Suprapubic skin (tissue), 4 donors: ENCODE results near the gene RSPRY1. TPM values are rescaled to one million over a fixed set of nuclear protein-coding genes. Genes with fewer than 3 reads are reported as not detected.

ENCODE experiments used
- DNase-seq, 2 donors: peaks; one replicate each; pipeline ENCODE4 v3.0.0-alpha.2; 2019; ENCODE audit warnings: low spot score in 2 of 2
- H3K27ac ChIP-seq: fragments of 200-600 bp; sonication (generic); one replicate; pipeline ENCODE4 v1.5.1; 2019
- H3K27me3 ChIP-seq: fragments of 200-600 bp; sonication (generic); one replicate; pipeline ENCODE4 v1.5.1; 2019
- H3K36me3 ChIP-seq: fragments of 200-600 bp; sonication (generic); one replicate; pipeline ENCODE4 v1.5.1; 2019
- H3K4me1 ChIP-seq: fragments of 200-600 bp; sonication (generic); one replicate; pipeline ENCODE4 v1.5.1; 2019
- H3K4me3 ChIP-seq: fragments of 200-600 bp; sonication (generic); one replicate; pipeline ENCODE4 v1.5.1; 2019; ENCODE audit warnings: mild to moderate bottlenecking
- H3K9me3 ChIP-seq: fragments of 200-600 bp; sonication (generic); one replicate; pipeline ENCODE4 v1.5.1; 2019
- CTCF ChIP-seq, 2 donors: fragments of 200-600 bp in 1 of 2; fragments of 450-650 bp in 1 of 2; sonication (generic) in 1 of 2; IDR thresholded peaks; one replicate each; pipeline ENCODE4 v1.5.1; 2016 to 2019; ENCODE audit warnings: antibody characterized with exemption in 2 of 2, mild to moderate bottlenecking in 1 of 2, moderate library complexity in 1 of 2
- EP300 ChIP-seq: sonication (generic); formaldehyde crosslinking; IDR thresholded peaks from one replicate; pipeline ENCODE4 v1.6.1; 2017; ENCODE audit warnings: antibody characterized with exemption
- POLR2A ChIP-seq, 2 donors: fragments of 450-650 bp; IDR thresholded peaks; one replicate each; pipeline ENCODE4 v1.6.1; 2017; ENCODE audit warnings: antibody characterized with exemption in 2 of 2, mild to moderate bottlenecking in 2 of 2, moderate library complexity in 2 of 2
- POLR2AphosphoS5 ChIP-seq, 3 donors: sonication (generic); formaldehyde crosslinking; IDR thresholded peaks; one replicate each; pipeline ENCODE4 v1.6.1; 2017; ENCODE audit warnings: antibody characterized with exemption in 3 of 3
- WGBS: methylation state at CpG from one replicate; pipeline ENCODE4 v1.1.5; 2018; 5-methylcytosine and 5-hydroxymethylcytosine counted together
- total RNA-seq, 4 donors: library from RNA; depleted of rRNA; stranded (reverse); fragments of >200 nt; gene quantifications; one replicate each; pipeline ENCODE4 v1.1.0, GENCODE V29; 2016

RSPRY1 gene
- total RNA-seq, 4 donors from 2014 or later = 16.3 to 48.3 (median 35.2) TPM

- Histone ChIP-seq H3K9me3 (no peaks in the 10 kb centered on the region), H3K27me3 (no peaks in the 10 kb centered on the region), H3K4me3 (no peak overlapping the region), H3K4me1 (no peaks in the 10 kb centered on the region), H3K36me3 (peaks cover 26% of the 10 kb centered on the region), H3K27ac (no peak overlapping the region)
- DNase-seq = no peak
- WGBS = 92% methylated on average over 7 of the region's 7 CpGs
- TF ChIP-seq CTCF (IDR thresholded peaks at IDR 0.05) (no peak), EP300 (no peak), POLR2AphosphoS5 (IDR thresholded peaks at IDR 0.05) (no peak)
These were observed 16.2 kb downstream of the RSPRY1 start for GRCh38 chr16:57202095-57202886.

- Histone ChIP-seq H3K4me3 (no peak overlapping the region), H3K27me3 (no peaks in the 10 kb centered on the region), H3K36me3 (peaks cover 35% of the 10 kb centered on the region), H3K4me1 (no peaks in the 10 kb centered on the region), H3K9me3 (no peaks in the 10 kb centered on the region), H3K27ac (no peak overlapping the region)
- no peak for TF ChIP-seq EP300
- TF ChIP-seq POLR2AphosphoS5 (IDR thresholded peaks at IDR 0.05) = no peak
- TF ChIP-seq CTCF (IDR thresholded peaks at IDR 0.05) = no peak
- TF ChIP-seq POLR2A (IDR thresholded peaks at IDR 0.05) = no peak
- no peak for DNase-seq
- 47% methylated on average over 1 of the region's 1 CpG for WGBS
These were observed 17.3 kb downstream of the RSPRY1 start for GRCh38 chr16:57203451-57203850.

DNA sequence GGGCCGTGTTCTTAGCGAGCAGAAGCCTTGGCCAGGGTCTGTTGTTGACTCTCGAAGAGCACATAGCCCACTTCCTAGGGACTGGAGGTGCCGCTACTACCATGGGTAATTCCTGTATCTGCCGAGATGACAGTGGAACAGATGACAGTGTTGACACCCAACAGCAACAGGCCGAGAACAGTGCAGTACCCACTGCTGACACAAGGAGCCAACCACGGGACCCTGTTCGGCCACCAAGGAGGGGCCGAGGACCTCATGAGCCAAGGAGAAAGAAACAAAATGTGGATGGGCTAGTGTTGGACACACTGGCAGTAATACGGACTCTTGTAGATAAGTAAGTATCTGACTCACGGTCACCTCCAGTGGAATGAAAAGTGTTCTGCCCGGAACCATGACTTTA lies 18.5 kb downstream of the RSPRY1 start:
- no peaks in the 10 kb centered on the region for H3K4me1 ChIP-seq
- H3K27ac ChIP-seq = no peak overlapping the region
- TF ChIP-seq POLR2A (IDR thresholded peaks at IDR 0.05) = no peak
- TF ChIP-seq CTCF (IDR thresholded peaks at IDR 0.05) = no peak
- TF ChIP-seq EP300 = no peak
- TF ChIP-seq POLR2AphosphoS5 (IDR thresholded peaks at IDR 0.05) = no peak
- 94% methylated on average over 12 of the region's 12 CpGs for WGBS
- peaks cover 47% of the 10 kb centered on the region for H3K36me3 ChIP-seq
- no peak for DNase-seq
- H3K27me3 ChIP-seq = no peaks in the 10 kb centered on the region
- no peaks in the 10 kb centered on the region for H3K9me3 ChIP-seq
- no peak overlapping the region for H3K4me3 ChIP-seq

GRCh38 chr16:57208926-57209325 lies 22.8 kb downstream of the RSPRY1 start:
- H3K27me3 ChIP-seq = no peaks in the 10 kb centered on the region
- TF ChIP-seq EP300 = no peak
- no peak for DNase-seq
- peaks cover 81% of the 10 kb centered on the region for H3K36me3 ChIP-seq
- WGBS = 93% methylated on average over 1 of the region's 1 CpG
- no peak overlapping the region for H3K27ac ChIP-seq
- peaks cover 10% of the 10 kb centered on the region for H3K4me1 ChIP-seq
- no peak overlapping the region for H3K4me3 ChIP-seq
- H3K9me3 ChIP-seq = no peaks in the 10 kb centered on the region

GRCh38 chr16:57209780-57210179 lies 23.7 kb downstream of the RSPRY1 start:
- H3K27me3 ChIP-seq = no peaks in the 10 kb centered on the region
- no peak overlapping the region for H3K4me3 ChIP-seq
- no peak for DNase-seq
- peaks cover 86% of the 10 kb centered on the region for H3K36me3 ChIP-seq
- no peaks in the 10 kb centered on the region for H3K9me3 ChIP-seq
- no peak for TF ChIP-seq POLR2A (IDR thresholded peaks at IDR 0.05)
- no peak for TF ChIP-seq EP300
- no peak for TF ChIP-seq CTCF (IDR thresholded peaks at IDR 0.05)
- TF ChIP-seq POLR2AphosphoS5 (IDR thresholded peaks at IDR 0.05) = no peak
- 95% methylated on average over 5 of the region's 5 CpGs for WGBS
- no peak overlapping the region for H3K27ac ChIP-seq
- H3K4me1 ChIP-seq = peaks cover 10% of the 10 kb centered on the region
